K562 (cell line): ENCODE data around the gene POPDC3. TPM values are rescaled to one million over a fixed set of nuclear protein-coding genes. Genes with fewer than 3 reads are reported as not detected.
A peak's percentile ranks its signal among the peaks of the same experiment; 100 is the strongest.

ENCODE experiments used
- ATAC-seq: fragments of 200-7000 bp; cut with Tn5 transposase; 3 replicates; pipeline ENCODE4 v1.9.1; 2020; ENCODE audit warnings: moderate library complexity
- BruUV-seq: library from RNA; stranded (reverse); fragments of 400-500 nt; replicated peaks from 2 replicates; lab custom pipeline; 2021; lab: Mats Ljungman, UMichigan
- CTCF ChIA-PET: fragments of 300-600 bp; formaldehyde crosslinking; extraction: SDS; loops from one replicate; lab custom pipeline; 2021; ENCODE audit warnings: low intra/inter-chr PET ratio; lab: Yijun Ruan, JAX
- POLR2A ChIA-PET: fragments of 300-600, 350-650 bp; sonication (Branson Sonifier 250); formaldehyde crosslinking; extraction: SDS; loops from one replicate; lab custom pipeline; 2021; ENCODE audit warnings: antibody characterized with exemption, inconsistent platforms; lab: Yijun Ruan, JAX
- DNase-seq, 4 experiments: peaks; one replicate each; pipeline versions ENCODE4 v3.0.0 to v3.0.0-alpha.2; 2011 to 2018; ENCODE audit warnings: low spot score in 3 of 4, mixed read lengths in 3 of 4; ENCODE audit errors: extremely low read depth in 1 of 4
- FAIRE-seq: peaks from 2 replicates; lab custom pipeline; 2011; peaks lifted over from hg19 to GRCh38; lab: Jason Lieb, UNC
- H2AFZ ChIP-seq: 2 replicates; pipeline ENCODE4 v1.6.0; 2011; ENCODE audit warnings: low read depth, low read length, control low read depth, inconsistent platforms
- H3K27ac ChIP-seq: fragments of 200-600 bp; 3 replicates; pipeline ENCODE4 v1.8.0; 2011; ENCODE audit warnings: low read depth, mild to moderate bottlenecking, control low read depth, inconsistent platforms, low read length, moderate library complexity, mixed read lengths; ENCODE audit errors: extremely low read depth
- H3K27me3 ChIP-seq, 2 experiments: fragments of 300-600 bp in 1 of 2; 2 replicates in 1 of 2; 3 replicates in 1 of 2; pipeline versions ENCODE4 v1.6.0 to v1.8.0; 2011; ENCODE audit warnings: inconsistent platforms in 2 of 2, low read length in 2 of 2, mild to moderate bottlenecking in 1 of 2, mixed read lengths in 1 of 2, moderate library complexity in 1 of 2; ENCODE audit not compliant: control insufficient read depth in 2 of 2, insufficient read depth in 2 of 2
- H3K36me3 ChIP-seq: fragments of 300-600 bp; 3 replicates; pipeline ENCODE4 v1.8.0; 2011; ENCODE audit warnings: mild to moderate bottlenecking, low read length, inconsistent platforms; ENCODE audit not compliant: control insufficient read depth, insufficient read depth
- H3K4me1 ChIP-seq, 2 experiments: fragments of 200-600 bp in 1 of 2; replicated peaks in 1 of 2; 2 replicates in 1 of 2; 3 replicates in 1 of 2; pipeline versions ENCODE4 v1.5.1 to v1.8.0; 2011; ENCODE audit warnings: inconsistent platforms in 2 of 2, low read length in 2 of 2, mild to moderate bottlenecking in 1 of 2, mixed read lengths in 1 of 2, moderate library complexity in 1 of 2; ENCODE audit not compliant: control insufficient read depth in 2 of 2, insufficient read depth in 2 of 2
- H3K4me2 ChIP-seq: 2 replicates; pipeline ENCODE4 v1.6.1; 2011; ENCODE audit warnings: low read length, control low read depth, inconsistent platforms, mixed read lengths; ENCODE audit not compliant: insufficient read depth
- H3K4me3 ChIP-seq: fragments of 200-600 bp; sonication (generic), shearing (Covaris generic); 2 replicates; pipeline ENCODE4 v1.5.1; 2016; ENCODE audit warnings: control low read depth, inconsistent platforms
- H3K79me2 ChIP-seq: fragments of 200-600 bp; 3 replicates; pipeline ENCODE4 v1.8.0; 2011; ENCODE audit warnings: low read length, inconsistent platforms; ENCODE audit not compliant: control insufficient read depth, insufficient read depth
- H3K9ac ChIP-seq, 2 experiments: 2 replicates each; pipeline versions ENCODE4 v1.6.0 to v1.6.1; 2011; ENCODE audit warnings: low read depth in 2 of 2, low read length in 2 of 2, control low read depth in 1 of 2, inconsistent platforms in 1 of 2, mild to moderate bottlenecking in 1 of 2, mixed read lengths in 1 of 2; ENCODE audit not compliant: insufficient read depth in 1 of 2
- H3K9me1 ChIP-seq: one replicate; pipeline ENCODE4 v1.6.0; 2011; ENCODE audit warnings: inconsistent platforms, mild to moderate bottlenecking, low read length, moderate library complexity; ENCODE audit not compliant: control insufficient read depth, insufficient read depth
- H3K9me3 ChIP-seq: replicated peaks from 2 replicates; pipeline ENCODE4 v1.5.1; 2011; ENCODE audit warnings: low read depth, low read length, inconsistent platforms; ENCODE audit not compliant: control insufficient read depth, insufficient read depth
- H4K20me1 ChIP-seq: replicated peaks from 2 replicates; pipeline ENCODE4 v1.6.1; 2011; ENCODE audit warnings: low read length, inconsistent platforms, mixed read lengths; ENCODE audit not compliant: control insufficient read depth, insufficient read depth
- RAD51 ChIP-seq: fragments of 450-650 bp; IDR thresholded peaks from 2 replicates; pipeline ENCODE4 v1.7.1; 2016; ENCODE audit warnings: low read depth, mild to moderate bottlenecking, borderline replicate concordance
- TFE3 ChIP-seq: fragments of 450-650 bp; formaldehyde crosslinking; IDR thresholded peaks from 2 replicates; pipeline ENCODE4 v1.4.0; 2020; ENCODE audit warnings: mild to moderate bottlenecking, mixed read lengths
- TOE1 ChIP-seq, 2 experiments: fragments of 450-650 bp in 1 of 2; sonication (generic) in 1 of 2; formaldehyde crosslinking in 1 of 2; IDR thresholded peaks; 2 replicates each; pipeline versions ENCODE4 v1.7.1 to v1.8.0; 2016 to 2022; ENCODE audit warnings: borderline replicate concordance in 2 of 2, mild to moderate bottlenecking in 2 of 2, antibody characterized with exemption in 1 of 2, inconsistent platforms in 1 of 2, low read depth in 1 of 2, missing genetic modification reagents in 1 of 2, moderate library complexity in 1 of 2
- ZNF282 ChIP-seq: sonication (generic); formaldehyde crosslinking; IDR thresholded peaks from 2 replicates; pipeline ENCODE4 v1.8.1; 2023; ENCODE audit warnings: missing genetic modification reagents
- ZNF316 ChIP-seq: fragments of 450-650 bp; IDR thresholded peaks from 2 replicates; pipeline ENCODE4 v1.6.1; 2016
- WGBS: fragments of 100-300 bp; shearing (Covaris generic); methylation state at CpG from one replicate; pipeline ENCODE4 v1.1.6; 2016; ENCODE audit warnings: low coverage, mixed read lengths; ENCODE audit not compliant: insufficient coverage; ENCODE audit errors: missing lambda C conversion rate; 5-methylcytosine and 5-hydroxymethylcytosine counted together
- in situ Hi-C: fragments of 300-500 bp; cut with MboI; formaldehyde crosslinking; loops from 4 replicates; pipeline ENCODE4 v1.15.0; 2018; ENCODE audit warnings: inconsistent platforms, mixed read lengths
- intact Hi-C: fragments of 100-400 bp; cut with micrococcal nuclease; formaldehyde crosslinking; loops from 2 replicates; pipeline ENCODE4 v1.14.2; 2022
- polyA plus RNA-seq, 8 experiments: library from polyadenylated mRNA; depleted of rRNA in 4 of 8; stranded (reverse) in 5 of 8; unstranded in 3 of 8; fragments of >200 nt; fragmentation: Nextera tagmentation in 2 of 8; fragmentation: Illumina TruSeq in 1 of 8; extraction: Ambion mirVana in 2 of 8; extraction: Trizol in 1 of 8; gene quantifications; 2 replicates each; pipeline versions ENCODE4 v1.2.1 to v1.2.3, GENCODE V29; 2011 to 2014; ENCODE audit warnings: inconsistent platforms in 1 of 8, missing spikeins in 1 of 8
- total RNA-seq, 7 experiments: library from RNA; depleted of rRNA in 6 of 7; stranded (reverse); fragments of >200 nt in 6 of 7; fragmentation: Illumina TruSeq in 2 of 7; extraction: Trizol in 2 of 7; gene quantifications; 2 replicates each; pipeline versions ENCODE4 v1.2.1 to v1.2.3, GENCODE V29; 2011 to 2021; ENCODE audit warnings: low replicate concordance in 1 of 7

The POPDC3 gene
- total and polyA plus RNA-seq, 9 of the 15 experiments (the other 6 are each of a cell fraction or from before 2014, with no cell fraction given), result 4.0 to 11.8 (median 5.4) TPM

DNA sequence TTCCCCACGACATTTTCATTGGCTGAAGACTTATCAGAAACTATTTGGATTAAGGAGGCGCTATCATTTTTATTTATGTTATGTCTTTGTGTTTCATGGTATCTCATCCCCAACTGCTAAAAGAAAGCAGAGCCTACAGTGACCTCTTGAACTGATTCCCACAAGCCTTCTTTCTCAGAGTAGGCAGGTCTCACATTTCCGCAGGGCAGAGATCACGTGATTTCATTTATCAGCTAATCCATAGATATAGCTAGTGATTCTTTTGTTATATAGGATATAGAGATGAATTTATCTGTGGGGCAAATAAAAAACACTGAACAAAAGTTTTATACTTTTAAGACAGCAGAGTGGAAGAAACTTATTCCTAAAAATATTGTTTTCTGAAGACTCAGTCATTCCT, 25.0 kb upstream of the POPDC3 start:
- DNase-seq (no peak), FAIRE-seq (no peak), ATAC-seq (no peak)
- ChIA-PET CTCF (no interaction called here), POLR2A (no interaction called here)
- Histone ChIP-seq H3K9me3 (no peaks in the 10 kb centered on the region), H3K36me3 (no peaks in the 10 kb centered on the region), H2AFZ (no peak overlapping the region), H3K27ac (no peak overlapping the region), H3K4me2 (no peak overlapping the region), H3K4me1 (peaks cover 0 to 4% of the 10 kb centered on the region in 2 experiments; a peak in 3 of 5 replicates), H3K9ac (no peak overlapping the region), H3K79me2 (no peaks in the 10 kb centered on the region), H3K4me3 (no peak overlapping the region), H3K9me1 (no peaks in the 10 kb centered on the region), H3K27me3 (peaks cover 0 to 2% of the 10 kb centered on the region in 2 experiments; a peak in 1 of 5 replicates), H4K20me1 (no peaks in the 10 kb centered on the region)
- no TSS peak for BruUV-seq
- WGBS, result 8% methylated on average over 4 of the region's 4 CpGs
- intact Hi-C loops (no loop called here), in situ Hi-C loops (no loop called here)
- TF ChIP-seq ZNF282, result no peak
- peak; percentile 75 for TF ChIP-seq RAD51
- no peak for TF ChIP-seq ZNF316
- peak; percentile 94 for TF ChIP-seq TFE3 (CRISPR knock-in tag)
- TF ChIP-seq TOE1 (IDR thresholded peaks at IDR 0.05; ENCODE audit: borderline replicate concordance), result peak; percentile 51; the same call in 1 of the 2 replicates
- TF ChIP-seq TOE1 (CRISPR knock-in tag; IDR thresholded peaks at IDR 0.05; ENCODE audit: borderline replicate concordance, low read depth), result no peak
